GM18951 (cell line): ENCODE results near the gene FGF12.

Source experiments
- POLR2A ChIP-seq: IDR thresholded peaks from 4 replicates; pipeline ENCODE4 v1.6.1; 2011; ENCODE audit warnings: mild to moderate bottlenecking; ENCODE audit not compliant: insufficient read length, insufficient read depth; ENCODE audit errors: extremely low read depth
- in situ Hi-C: fragments of 300-500 bp; cut with MboI; formaldehyde crosslinking; loops from one replicate; pipeline ENCODE4 v1.12.0; 2022; ENCODE audit warnings: low sequenced_read_pairs, mixed read lengths, inconsistent platforms; ENCODE audit not compliant: unreplicated experiment

FGF12 gene

DNA sequence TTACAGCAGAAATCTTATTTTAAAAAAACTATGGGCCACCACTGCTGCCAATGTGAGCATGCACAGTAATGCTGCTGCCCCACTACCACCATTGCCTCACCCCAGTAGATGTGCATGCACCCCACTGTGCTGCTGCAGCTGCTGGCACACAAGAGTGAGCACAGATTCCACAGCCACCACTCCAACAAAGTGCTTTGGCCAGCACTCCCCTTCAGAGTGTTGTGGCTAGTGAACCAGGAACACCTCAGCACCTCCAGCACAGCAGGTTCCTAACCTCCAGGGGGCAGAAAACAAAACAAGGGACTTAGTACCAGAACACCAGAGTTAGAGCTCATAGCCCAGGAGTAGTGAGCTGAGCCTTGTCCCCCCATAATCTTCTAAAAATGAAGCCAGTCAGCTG, 636.8 kb downstream of the FGF12 start:
- no peak for TF ChIP-seq POLR2A
- in situ Hi-C loops = no loop called here
